ENCODE results near the gene GPR33. TPM values are rescaled to one million over a fixed set of nuclear protein-coding genes. Genes with fewer than 3 reads are reported as not detected.

Gene GPR33
- not detected for total RNA-seq

- intact Hi-C loops (cut with DNase I) = no loop called here
- Histone ChIP-seq H3K27me3 (no peaks in the 10 kb centered on the region), H3K4me3 (replicated peaks in 1 of 3) (no peak within 1 kb of the TSS), H3K36me3 (no peaks in the 10 kb centered on the region), H3K27ac (no peak within 1 kb of the TSS), H3K9me3 (no peaks in the 10 kb centered on the region), H3K4me1 (no peaks in the 10 kb centered on the region)
- no peak for TF ChIP-seq POLR2A (IDR thresholded peaks at IDR 0.05)
- TF ChIP-seq, protein P1, sequence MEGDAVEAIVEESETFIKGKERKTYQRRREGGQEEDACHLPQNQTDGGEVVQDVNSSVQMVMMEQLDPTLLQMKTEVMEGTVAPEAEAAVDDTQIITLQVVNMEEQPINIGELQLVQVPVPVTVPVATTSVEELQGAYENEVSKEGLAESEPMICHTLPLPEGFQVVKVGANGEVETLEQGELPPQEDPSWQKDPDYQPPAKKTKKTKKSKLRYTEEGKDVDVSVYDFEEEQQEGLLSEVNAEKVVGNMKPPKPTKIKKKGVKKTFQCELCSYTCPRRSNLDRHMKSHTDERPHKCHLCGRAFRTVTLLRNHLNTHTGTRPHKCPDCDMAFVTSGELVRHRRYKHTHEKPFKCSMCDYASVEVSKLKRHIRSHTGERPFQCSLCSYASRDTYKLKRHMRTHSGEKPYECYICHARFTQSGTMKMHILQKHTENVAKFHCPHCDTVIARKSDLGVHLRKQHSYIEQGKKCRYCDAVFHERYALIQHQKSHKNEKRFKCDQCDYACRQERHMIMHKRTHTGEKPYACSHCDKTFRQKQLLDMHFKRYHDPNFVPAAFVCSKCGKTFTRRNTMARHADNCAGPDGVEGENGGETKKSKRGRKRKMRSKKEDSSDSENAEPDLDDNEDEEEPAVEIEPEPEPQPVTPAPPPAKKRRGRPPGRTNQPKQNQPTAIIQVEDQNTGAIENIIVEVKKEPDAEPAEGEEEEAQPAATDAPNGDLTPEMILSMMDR (IDR thresholded peaks at IDR 0.05) = no peak
- DNase-seq = no peak
- 79 to 89% methylated on average over 1 of the region's 1 CpG for WGBS, 2 donors
Measured at GRCh38 chr14:31487886-31488285, at the start of gene GPR33. Gene GPR33, minus strand, starts transcription at chr14:31488039. Its CDS starts 4,074 bp downstream, at chr14:31483965.

GRCh38 chr14:31536201-31536960, 48.5 kb upstream of the GPR33 start:
- H3K27me3 ChIP-seq = no peaks in the 10 kb centered on the region
- 72 to 81% methylated on average over 5 of the region's 5 CpGs for WGBS, 2 donors
- H3K9me3 ChIP-seq = no peaks in the 10 kb centered on the region
- no peaks in the 10 kb centered on the region for H3K36me3 ChIP-seq
- no peak for DNase-seq
- TF ChIP-seq, protein P1 (IDR thresholded peaks at IDR 0.05) = no peak
- TF ChIP-seq POLR2A (IDR thresholded peaks at IDR 0.05) = no peak
- H3K4me3 ChIP-seq (replicated peaks in 1 of 3) = no peak overlapping the region
- no peaks in the 10 kb centered on the region for H3K4me1 ChIP-seq
- intact Hi-C loops (cut with DNase I) = no loop called here
- H3K27ac ChIP-seq = no peak overlapping the region

DNA sequence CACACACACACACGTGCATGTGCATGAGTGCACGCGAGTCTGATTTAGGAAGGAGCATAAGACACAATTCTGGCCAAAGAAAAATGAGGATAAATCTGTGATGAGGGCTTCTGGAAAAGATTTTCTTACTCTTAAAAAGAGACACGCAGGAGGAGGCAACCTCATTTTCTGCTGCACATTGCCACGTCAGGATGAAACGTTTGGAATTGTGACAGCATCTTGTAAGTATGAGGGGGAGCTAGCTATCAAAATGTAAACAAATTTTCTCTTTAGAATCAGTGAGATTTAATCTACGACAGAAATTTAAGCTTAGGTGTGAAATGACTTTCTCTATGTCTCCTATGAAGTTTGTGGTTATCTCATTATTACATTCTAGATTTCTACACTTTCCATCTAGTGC, 42.3 kb upstream of the GPR33 start:
- no peaks in the 10 kb centered on the region for H3K27me3 ChIP-seq
- H3K4me1 ChIP-seq = no peaks in the 10 kb centered on the region
- H3K9me3 ChIP-seq = no peaks in the 10 kb centered on the region
- H3K36me3 ChIP-seq = no peaks in the 10 kb centered on the region
- 67 to 71% methylated on average over 7 of the region's 7 CpGs for WGBS, 2 donors
- H3K27ac ChIP-seq = no peak overlapping the region
- TF ChIP-seq, protein P1 (IDR thresholded peaks at IDR 0.05) = no peak
- TF ChIP-seq POLR2A (IDR thresholded peaks at IDR 0.05) = no peak
- DNase-seq = no peak
- intact Hi-C loops (cut with DNase I) = no loop called here
- no peak overlapping the region for H3K4me3 ChIP-seq (replicated peaks in 1 of 3)

DNA sequence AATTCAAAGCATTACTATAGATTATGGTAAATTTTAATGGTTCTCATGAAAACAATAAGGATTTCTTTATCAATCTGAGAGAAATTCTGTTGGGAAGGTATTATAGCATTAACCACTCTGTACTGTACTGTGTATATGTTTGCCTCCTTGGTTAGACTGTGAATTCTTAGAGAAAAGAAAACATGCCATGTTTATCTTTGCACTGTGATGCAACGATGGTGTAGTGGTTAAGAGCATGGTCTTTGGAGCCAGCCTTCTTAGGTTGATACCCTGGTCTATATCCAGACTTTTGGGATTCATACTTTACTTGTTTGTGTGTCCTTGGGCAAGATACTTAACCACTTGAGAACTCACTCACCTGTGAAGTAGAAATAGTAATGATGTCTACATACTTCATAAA, 41.2 kb upstream of the GPR33 start:
- Histone ChIP-seq H3K36me3 (no peaks in the 10 kb centered on the region), H3K4me1 (no peaks in the 10 kb centered on the region), H3K27ac (no peak overlapping the region), H3K27me3 (no peaks in the 10 kb centered on the region), H3K9me3 (no peaks in the 10 kb centered on the region), H3K4me3 (replicated peaks in 1 of 3) (no peak overlapping the region)
- DNase-seq = no peak
- TF ChIP-seq POLR2A (IDR thresholded peaks at IDR 0.05) = no peak
- TF ChIP-seq, protein P1 (IDR thresholded peaks at IDR 0.05) = no peak
- WGBS, 2 donors = 17 to 30% methylated on average over 1 of the region's 1 CpG
- intact Hi-C loops (cut with DNase I) = no loop called here

GRCh38 chr14:31527546-31527945, 39.7 kb upstream of the GPR33 start:
- Histone ChIP-seq H3K4me1 (no peaks in the 10 kb centered on the region), H3K36me3 (no peaks in the 10 kb centered on the region), H3K27me3 (no peaks in the 10 kb centered on the region), H3K9me3 (no peaks in the 10 kb centered on the region), H3K4me3 (replicated peaks in 1 of 3) (no peak overlapping the region), H3K27ac (no peak overlapping the region)
- 89 to 98% methylated on average over 8 of the region's 8 CpGs for WGBS, 2 donors
- TF ChIP-seq, protein P1 (IDR thresholded peaks at IDR 0.05) = no peak
- no peak for TF ChIP-seq POLR2A (IDR thresholded peaks at IDR 0.05)
- DNase-seq = no peak
- intact Hi-C loops (cut with DNase I) = no loop called here
